C4-2B (cell line): ENCODE measurements around the gene DMAC2.

Experiments used
- ZFX ChIP-seq: fragments of 450-650 bp; IDR thresholded peaks from 2 replicates; pipeline ENCODE4 v1.6.1; 2017
- TF ChIP-seq, protein P1 (sequence below): fragments of 450-650 bp; conservative IDR thresholded peaks from 2 replicates; pipeline ENCODE4 v1.5.1; 2017; ENCODE audit warnings: mild to moderate bottlenecking

DNA sequence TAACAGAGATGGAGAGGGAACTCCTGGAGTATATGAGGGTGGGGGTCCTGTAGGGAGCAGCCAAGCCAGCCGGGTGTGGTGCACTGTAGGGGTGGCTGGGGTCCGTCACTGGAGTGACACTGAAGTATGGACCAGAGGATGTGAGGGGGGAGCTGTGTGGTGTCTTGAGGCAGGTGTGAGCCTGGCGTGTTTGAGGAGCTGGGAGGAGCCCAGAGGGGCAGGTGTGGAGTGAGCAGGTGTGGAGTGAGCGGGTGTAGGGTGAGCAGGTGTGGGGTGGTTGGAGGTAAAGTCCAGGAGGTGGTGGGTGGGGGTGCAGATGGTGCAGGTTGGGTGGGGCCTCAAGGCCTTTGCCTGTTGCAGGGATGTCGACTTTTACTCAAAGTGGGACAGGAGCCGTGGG is 18.4 kb downstream of the DMAC2 start:
- TF ChIP-seq, protein P1, sequence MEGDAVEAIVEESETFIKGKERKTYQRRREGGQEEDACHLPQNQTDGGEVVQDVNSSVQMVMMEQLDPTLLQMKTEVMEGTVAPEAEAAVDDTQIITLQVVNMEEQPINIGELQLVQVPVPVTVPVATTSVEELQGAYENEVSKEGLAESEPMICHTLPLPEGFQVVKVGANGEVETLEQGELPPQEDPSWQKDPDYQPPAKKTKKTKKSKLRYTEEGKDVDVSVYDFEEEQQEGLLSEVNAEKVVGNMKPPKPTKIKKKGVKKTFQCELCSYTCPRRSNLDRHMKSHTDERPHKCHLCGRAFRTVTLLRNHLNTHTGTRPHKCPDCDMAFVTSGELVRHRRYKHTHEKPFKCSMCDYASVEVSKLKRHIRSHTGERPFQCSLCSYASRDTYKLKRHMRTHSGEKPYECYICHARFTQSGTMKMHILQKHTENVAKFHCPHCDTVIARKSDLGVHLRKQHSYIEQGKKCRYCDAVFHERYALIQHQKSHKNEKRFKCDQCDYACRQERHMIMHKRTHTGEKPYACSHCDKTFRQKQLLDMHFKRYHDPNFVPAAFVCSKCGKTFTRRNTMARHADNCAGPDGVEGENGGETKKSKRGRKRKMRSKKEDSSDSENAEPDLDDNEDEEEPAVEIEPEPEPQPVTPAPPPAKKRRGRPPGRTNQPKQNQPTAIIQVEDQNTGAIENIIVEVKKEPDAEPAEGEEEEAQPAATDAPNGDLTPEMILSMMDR: no peak
- TF ChIP-seq ZFX: no peak
